C4-2B (cell line): ENCODE measurements around the gene ATG9A.

Source experiments
- H3K27ac ChIP-seq: fragments of 450-650 bp; 2 replicates; pipeline ENCODE4 v1.5.1; 2017
- CTCF ChIP-seq: fragments of 450-650 bp; conservative IDR thresholded peaks from 2 replicates; pipeline ENCODE4 v1.5.1; 2017; ENCODE audit warnings: mild to moderate bottlenecking
- ZFX ChIP-seq: fragments of 450-650 bp; IDR thresholded peaks from 2 replicates; pipeline ENCODE4 v1.6.1; 2017

The ATG9A gene

GRCh38 chr2:219272356-219272755, 42.9 kb upstream of the ATG9A start:
- H3K27ac ChIP-seq = no peak overlapping the region
- TF ChIP-seq CTCF (no peak), ZFX (no peak)

- no peak overlapping the region for H3K27ac ChIP-seq
- TF ChIP-seq ZFX = no peak
- TF ChIP-seq CTCF = no peak
Measured at GRCh38 chr2:219271021-219271420, 41.6 kb upstream of the ATG9A start.

- no peak for TF ChIP-seq ZFX
- TF ChIP-seq CTCF = no peak
- no peak overlapping the region for H3K27ac ChIP-seq
Measured at GRCh38 chr2:219270055-219270372, 40.6 kb upstream of the ATG9A start.

- H3K27ac ChIP-seq = no peak overlapping the region
- TF ChIP-seq CTCF = no peak
- no peak for TF ChIP-seq ZFX
Measured at GRCh38 chr2:219269362-219270054, 40.1 kb upstream of the ATG9A start.

- TF ChIP-seq CTCF (no peak), ZFX (no peak)
- H3K27ac ChIP-seq = no peak overlapping the region
Measured at GRCh38 chr2:219268294-219268693, 38.9 kb upstream of the ATG9A start.

GRCh38 chr2:219266886-219267285, 37.5 kb upstream of the ATG9A start:
- TF ChIP-seq CTCF = no peak
- TF ChIP-seq ZFX = no peak
- no peak overlapping the region for H3K27ac ChIP-seq

GRCh38 chr2:219266232-219266631, 36.8 kb upstream of the ATG9A start:
- no peak for TF ChIP-seq CTCF
- TF ChIP-seq ZFX = no peak
- H3K27ac ChIP-seq = no peak overlapping the region
